LNCAP (cell line): Measurements from ENCODE around the gene EIF3L.

Experiments used
- CTCF ChIP-seq: fragments of 450-650 bp; IDR thresholded peaks from 2 replicates; pipeline ENCODE4 v1.5.1; 2017; ENCODE audit warnings: mild to moderate bottlenecking

Gene EIF3L

DNA sequence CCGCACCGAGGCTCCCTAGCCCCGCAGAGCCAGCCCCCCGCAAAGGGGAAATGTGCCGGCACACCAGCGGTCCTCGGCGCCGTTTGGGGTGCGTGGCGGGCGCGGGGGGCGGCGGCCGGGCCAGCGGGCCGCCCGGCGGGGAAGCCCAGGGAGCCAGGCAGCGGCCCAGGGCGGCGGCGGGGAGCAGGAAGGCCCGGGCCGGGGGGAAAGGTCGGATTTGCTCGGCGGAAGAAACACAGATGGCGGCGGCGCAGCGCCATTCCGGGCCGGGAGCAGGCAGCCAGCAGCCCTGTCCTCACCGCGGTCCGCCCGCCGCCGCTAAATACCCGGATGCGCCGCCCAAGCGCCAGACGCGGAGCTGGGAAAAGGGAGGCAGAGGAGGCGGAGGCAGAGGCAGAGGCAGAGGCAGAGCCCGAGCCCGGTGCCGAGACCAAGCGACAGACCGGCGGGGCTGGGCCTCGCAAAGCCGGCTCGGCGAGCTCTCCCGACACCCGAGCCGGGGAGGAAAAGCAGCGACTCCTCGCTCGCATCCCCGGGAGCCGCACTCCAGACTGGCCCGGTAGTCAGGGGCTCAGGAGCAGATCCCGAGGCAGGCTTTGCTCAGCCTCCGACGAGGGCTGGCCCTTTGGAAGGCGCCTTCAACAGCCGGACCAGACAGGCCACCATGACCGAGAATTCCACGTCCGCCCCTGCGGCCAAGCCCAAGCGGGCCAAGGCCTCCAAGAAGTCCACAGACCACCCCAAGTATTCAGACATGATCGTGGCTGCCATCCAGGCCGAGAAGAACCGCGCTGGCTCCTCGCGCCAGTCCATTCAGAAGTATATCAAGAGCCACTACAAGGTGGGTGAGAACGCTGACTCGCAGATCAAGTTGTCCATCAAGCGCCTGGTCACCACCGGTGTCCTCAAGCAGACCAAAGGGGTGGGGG is 44.1 kb upstream of the EIF3L start:
- TF ChIP-seq CTCF, result no peak

DNA sequence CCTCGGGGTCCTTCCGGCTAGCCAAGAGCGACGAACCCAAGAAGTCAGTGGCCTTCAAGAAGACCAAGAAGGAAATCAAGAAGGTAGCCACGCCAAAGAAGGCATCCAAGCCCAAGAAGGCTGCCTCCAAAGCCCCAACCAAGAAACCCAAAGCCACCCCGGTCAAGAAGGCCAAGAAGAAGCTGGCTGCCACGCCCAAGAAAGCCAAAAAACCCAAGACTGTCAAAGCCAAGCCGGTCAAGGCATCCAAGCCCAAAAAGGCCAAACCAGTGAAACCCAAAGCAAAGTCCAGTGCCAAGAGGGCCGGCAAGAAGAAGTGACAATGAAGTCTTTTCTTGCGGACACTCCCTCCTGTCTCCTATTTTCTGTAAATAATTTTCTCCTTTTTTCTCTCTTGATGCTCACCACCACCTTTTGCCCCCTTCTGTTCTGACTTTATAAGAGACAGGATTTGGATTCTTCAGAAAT is 43.4 kb upstream of the EIF3L start:
- TF ChIP-seq CTCF, result no peak

DNA sequence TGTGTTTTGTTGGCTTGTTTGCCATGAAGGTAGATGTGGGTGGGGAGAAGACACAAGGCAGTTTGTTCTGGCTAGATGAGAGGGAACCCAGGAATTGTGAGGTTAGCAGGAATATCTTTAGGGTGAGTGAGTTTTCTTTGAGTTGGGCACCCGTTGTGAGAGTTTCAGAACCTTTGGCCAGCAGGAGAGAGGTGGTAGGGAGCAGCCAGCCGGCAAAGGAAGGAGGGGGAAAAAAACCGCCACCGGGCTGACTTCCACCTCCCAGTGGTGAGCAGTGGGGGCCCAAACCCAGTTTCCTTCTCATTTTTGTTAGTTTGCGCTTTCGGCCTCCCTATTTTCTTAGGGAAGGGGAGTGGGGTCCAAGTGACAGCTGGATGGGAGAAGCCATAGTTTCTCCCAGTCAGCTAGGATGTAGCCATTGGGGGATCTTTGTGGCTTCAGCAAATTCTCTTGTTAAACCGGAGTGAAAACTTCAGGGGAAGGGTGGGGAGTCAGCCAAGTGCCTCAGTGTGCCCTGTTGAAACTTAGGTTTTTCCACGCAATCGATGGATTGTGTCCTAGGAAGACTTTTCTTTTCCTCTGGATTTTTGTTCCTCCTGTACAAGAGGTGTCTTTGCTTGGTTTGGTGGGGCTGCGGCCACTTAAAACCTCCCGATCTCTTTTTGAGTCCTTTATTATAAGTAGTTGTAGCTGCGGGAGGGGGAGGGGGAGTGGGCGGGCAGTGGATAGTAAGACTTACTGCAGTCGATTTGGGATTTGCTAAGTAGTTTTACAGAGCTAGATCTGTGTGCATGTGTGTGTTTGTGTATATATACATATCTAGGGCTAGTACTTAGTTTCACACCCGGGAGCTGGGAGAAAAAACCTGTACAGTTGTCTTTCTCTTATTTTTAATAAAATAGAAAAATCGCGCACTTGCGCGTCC is 42.5 kb upstream of the EIF3L start:
- TF ChIP-seq CTCF, result no peak

GRCh38 chr22:37807410-37808293 is 41.6 kb upstream of the EIF3L start, which contains the start of gene GCAT:
Gene GCAT, plus strand, starts transcription at chr22:37807934. Its CDS starts 34 bp downstream, at chr22:37807968.
- TF ChIP-seq CTCF, result no peak

DNA sequence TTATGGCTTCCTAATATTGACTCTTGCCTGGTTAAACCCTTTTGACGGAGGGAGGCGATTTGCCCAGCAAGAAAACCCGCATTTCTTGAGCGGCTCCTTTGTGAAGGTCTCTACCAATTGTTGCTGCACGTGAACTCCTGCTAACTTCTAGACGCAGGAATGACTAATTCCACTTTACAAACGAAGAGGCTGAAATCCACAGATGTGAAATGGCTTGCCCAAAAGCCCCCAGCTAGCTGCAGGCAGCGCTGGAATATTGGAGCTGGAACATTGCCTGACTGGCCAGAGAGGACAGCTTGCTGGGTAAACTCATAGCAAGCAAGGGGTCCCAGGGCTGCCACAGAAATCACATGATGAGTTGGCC is 40.9 kb upstream of the EIF3L start:
- no peak for TF ChIP-seq CTCF

DNA sequence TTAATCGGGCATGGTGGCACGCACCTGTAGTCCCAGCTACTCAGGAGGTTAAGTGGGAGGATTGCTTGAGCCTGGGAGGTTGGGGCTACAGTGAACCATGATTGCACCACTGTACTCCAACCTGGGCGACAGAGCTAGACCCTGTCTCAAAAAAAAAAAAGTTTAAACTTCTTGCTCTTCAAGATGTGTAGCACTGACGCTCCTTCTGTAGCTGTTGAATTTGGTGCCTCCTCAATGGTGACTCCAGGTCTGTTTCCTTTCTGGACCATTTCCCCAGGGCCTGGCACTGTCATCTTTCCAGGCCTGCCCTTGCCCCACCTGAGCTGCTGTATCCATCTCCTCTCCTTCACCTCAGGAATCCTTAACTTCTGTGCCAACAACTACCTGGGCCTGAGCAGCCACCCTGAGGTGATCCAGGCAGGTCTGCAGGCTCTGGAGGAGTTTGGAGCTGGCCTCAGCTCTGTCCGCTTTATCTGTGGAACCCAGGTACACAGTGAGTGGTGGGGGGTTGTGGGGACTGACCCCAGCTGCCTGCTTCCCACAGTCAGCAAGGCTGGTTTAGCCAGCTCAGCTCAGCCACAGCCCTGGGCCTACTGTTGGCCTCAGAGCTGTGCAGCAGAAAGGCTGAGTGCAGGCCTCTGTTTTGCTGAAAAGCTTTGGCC is 39.4 kb upstream of the EIF3L start:
- TF ChIP-seq CTCF, result no peak
